Parathyroid adenoma (tissue), 2 donors: ENCODE data around the gene COX6B1.

Experiments used
- H2AFZ ChIP-seq: fragments of 300-600 bp; sonication (generic); one replicate; pipeline ENCODE4 v1.7.0; 2017; ENCODE audit warnings: antibody characterized with exemption, mild to moderate bottlenecking
- H3K27ac ChIP-seq: fragments of 300-600 bp; sonication (generic); one replicate; pipeline ENCODE4 v1.7.0; 2017
- H3K27me3 ChIP-seq: fragments of 300-600 bp; sonication (generic); one replicate; pipeline ENCODE4 v1.7.0; 2017; ENCODE audit warnings: low read length; ENCODE audit not compliant: control insufficient read depth, insufficient read depth
- H3K36me3 ChIP-seq: fragments of 300-600 bp; sonication (generic); one replicate; pipeline ENCODE4 v1.7.0; 2017; ENCODE audit warnings: low read length; ENCODE audit not compliant: control insufficient read depth, insufficient read depth
- H3K4me1 ChIP-seq: fragments of 300-600 bp; sonication (generic); one replicate; pipeline ENCODE4 v1.7.0; 2017; ENCODE audit warnings: control low read depth
- H3K4me2 ChIP-seq: fragments of 300-600 bp; sonication (generic); one replicate; pipeline ENCODE4 v1.7.0; 2017; ENCODE audit warnings: low read length
- H3K4me3 ChIP-seq: fragments of 300-600 bp; sonication (generic); one replicate; pipeline ENCODE4 v1.7.0; 2017; ENCODE audit warnings: low read depth, low read length
- H3K79me2 ChIP-seq: fragments of 300-600 bp; sonication (generic); one replicate; pipeline ENCODE4 v1.7.0; 2017; ENCODE audit warnings: control low read depth
- H3K9ac ChIP-seq: fragments of 300-600 bp; sonication (generic); one replicate; pipeline ENCODE4 v1.7.0; 2017; ENCODE audit warnings: mild to moderate bottlenecking
- H3K9me3 ChIP-seq: fragments of 300-600 bp; sonication (generic); one replicate; pipeline ENCODE4 v1.7.0; 2017; ENCODE audit warnings: low read length; ENCODE audit not compliant: control insufficient read depth
- TF ChIP-seq, protein P1 (sequence below): fragments of 300-600 bp; sonication (generic); IDR thresholded peaks from one replicate; pipeline ENCODE4 v1.7.0; 2017; ENCODE audit warnings: antibody characterized with exemption, mild to moderate bottlenecking
- donor health status: primary hyperparathyroidism.

The COX6B1 gene

DNA sequence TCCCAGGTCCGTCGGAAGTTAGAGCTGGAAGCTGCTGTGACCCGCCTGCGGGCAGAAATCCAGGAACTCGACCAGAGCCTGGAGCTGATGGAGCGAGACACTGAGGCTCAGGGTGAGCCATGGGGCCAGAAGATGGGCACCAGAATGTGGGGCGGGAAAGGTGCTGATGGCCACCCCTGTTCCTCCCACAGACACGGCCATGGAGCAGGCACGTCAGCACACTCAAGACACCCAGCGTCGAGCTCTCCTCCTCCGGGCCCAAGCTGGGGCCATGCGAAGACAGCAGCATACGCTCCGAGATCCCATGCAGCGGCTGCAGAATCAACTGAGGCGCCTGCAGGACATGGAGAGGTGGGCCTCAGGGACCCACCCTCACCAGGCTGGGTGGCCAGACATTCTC lies 33.1 kb upstream of the COX6B1 start:
- Histone ChIP-seq H3K9ac (no peak overlapping the region), H3K4me3 (no peak overlapping the region), H3K4me1 (no peaks in the 10 kb centered on the region), H3K79me2 (no peaks in the 10 kb centered on the region), H3K4me2 (no peak overlapping the region), H2AFZ (no peak overlapping the region), H3K36me3 (no peaks in the 10 kb centered on the region), H3K27ac (no peak overlapping the region), H3K9me3 (no peaks in the 10 kb centered on the region), H3K27me3 (no peaks in the 10 kb centered on the region)
- TF ChIP-seq, protein P1, sequence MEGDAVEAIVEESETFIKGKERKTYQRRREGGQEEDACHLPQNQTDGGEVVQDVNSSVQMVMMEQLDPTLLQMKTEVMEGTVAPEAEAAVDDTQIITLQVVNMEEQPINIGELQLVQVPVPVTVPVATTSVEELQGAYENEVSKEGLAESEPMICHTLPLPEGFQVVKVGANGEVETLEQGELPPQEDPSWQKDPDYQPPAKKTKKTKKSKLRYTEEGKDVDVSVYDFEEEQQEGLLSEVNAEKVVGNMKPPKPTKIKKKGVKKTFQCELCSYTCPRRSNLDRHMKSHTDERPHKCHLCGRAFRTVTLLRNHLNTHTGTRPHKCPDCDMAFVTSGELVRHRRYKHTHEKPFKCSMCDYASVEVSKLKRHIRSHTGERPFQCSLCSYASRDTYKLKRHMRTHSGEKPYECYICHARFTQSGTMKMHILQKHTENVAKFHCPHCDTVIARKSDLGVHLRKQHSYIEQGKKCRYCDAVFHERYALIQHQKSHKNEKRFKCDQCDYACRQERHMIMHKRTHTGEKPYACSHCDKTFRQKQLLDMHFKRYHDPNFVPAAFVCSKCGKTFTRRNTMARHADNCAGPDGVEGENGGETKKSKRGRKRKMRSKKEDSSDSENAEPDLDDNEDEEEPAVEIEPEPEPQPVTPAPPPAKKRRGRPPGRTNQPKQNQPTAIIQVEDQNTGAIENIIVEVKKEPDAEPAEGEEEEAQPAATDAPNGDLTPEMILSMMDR = no peak

DNA sequence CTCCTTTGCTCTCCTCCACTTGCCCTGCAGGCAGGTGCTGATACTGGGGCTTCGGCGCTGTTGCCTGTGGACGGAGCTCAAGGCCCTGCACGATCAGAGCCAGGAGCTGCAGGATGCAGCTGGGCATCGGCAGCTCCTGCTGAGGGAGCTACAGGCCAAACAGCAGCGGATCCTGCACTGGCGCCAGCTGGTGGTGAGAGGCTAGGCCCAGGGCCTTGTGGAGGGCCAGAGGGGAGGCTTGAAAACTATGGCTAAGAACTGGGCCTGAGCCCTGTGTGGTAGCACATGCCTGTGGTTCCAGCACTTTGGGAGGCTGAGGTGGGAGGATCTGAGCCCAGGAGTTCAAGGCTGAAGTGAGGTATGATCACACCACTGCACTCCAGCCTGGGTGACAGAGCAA lies 29.3 kb upstream of the COX6B1 start:
- H3K36me3 ChIP-seq = no peaks in the 10 kb centered on the region
- H3K27ac ChIP-seq = no peak overlapping the region
- no peaks in the 10 kb centered on the region for H3K79me2 ChIP-seq

DNA sequence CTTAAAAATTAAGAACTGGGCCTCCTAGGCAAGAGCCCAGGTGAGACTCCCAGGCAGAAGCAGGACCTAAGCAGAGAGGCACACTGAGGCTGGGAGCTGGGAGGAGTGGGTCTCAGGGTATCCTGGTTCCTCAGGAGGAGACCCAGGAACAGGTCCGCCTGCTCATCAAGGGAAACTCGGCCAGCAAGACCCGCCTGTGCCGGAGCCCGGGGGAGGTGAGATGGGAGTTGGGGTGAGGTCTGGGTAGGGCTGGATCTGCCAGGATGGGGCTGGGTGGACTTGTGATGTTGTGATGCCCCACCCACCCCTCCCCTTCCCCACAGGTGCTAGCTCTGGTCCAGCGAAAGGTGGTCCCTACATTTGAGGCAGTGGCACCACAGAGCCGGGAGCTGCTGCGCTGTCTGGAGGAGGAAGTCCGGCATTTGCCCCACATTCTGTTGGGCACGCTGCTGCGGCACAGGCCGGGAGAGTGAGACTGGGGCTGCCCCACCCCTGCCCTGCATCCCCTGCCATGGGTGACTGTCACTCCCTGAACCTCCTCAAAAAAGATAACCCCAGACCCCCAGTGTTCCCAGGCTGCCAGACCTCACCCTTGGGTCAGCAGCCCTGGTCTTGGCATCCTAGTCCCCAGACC lies 28.7 kb upstream of the COX6B1 start:
- Histone ChIP-seq H3K9me3 (no peaks in the 10 kb centered on the region), H3K9ac (no peak overlapping the region), H3K4me2 (no peak overlapping the region), H3K27ac (no peak overlapping the region), H3K27me3 (no peaks in the 10 kb centered on the region), H3K79me2 (no peaks in the 10 kb centered on the region), H3K36me3 (no peaks in the 10 kb centered on the region), H3K4me1 (no peaks in the 10 kb centered on the region), H2AFZ (no peak overlapping the region), H3K4me3 (no peak overlapping the region)
- TF ChIP-seq, protein P1 = no peak

More for the DNA sequence above, 29.3 kb upstream of the COX6B1 start:
- no peaks in the 10 kb centered on the region for H3K4me1 ChIP-seq
- no peak overlapping the region for H3K4me3 ChIP-seq
- H2AFZ ChIP-seq = no peak overlapping the region
- H3K9ac ChIP-seq = no peak overlapping the region
- TF ChIP-seq, protein P1 = no peak
- H3K4me2 ChIP-seq = no peak overlapping the region
- no peaks in the 10 kb centered on the region for H3K27me3 ChIP-seq
- H3K9me3 ChIP-seq = no peaks in the 10 kb centered on the region

DNA sequence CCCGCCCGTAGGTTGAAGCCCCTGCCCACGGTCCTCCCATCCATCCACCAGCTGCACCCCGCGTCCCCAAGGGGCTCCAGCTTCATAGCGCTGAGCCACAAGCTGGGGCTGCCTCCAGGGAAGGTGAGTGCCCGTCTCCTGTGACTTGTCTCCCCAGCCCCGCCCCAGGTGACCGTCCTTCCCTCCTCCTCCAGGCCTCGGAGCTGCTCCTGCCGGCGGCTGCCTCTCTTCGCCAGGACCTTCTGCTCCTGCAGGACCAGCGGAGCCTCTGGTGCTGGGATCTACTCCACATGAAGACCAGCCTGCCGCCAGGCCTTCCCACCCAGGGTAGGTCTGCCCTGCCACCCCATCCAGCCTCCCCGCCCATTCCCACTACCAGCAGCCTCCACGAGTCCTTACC lies 28.1 kb upstream of the COX6B1 start:
- TF ChIP-seq, protein P1 = no peak
- no peaks in the 10 kb centered on the region for H3K36me3 ChIP-seq
- H3K9me3 ChIP-seq = no peaks in the 10 kb centered on the region

DNA sequence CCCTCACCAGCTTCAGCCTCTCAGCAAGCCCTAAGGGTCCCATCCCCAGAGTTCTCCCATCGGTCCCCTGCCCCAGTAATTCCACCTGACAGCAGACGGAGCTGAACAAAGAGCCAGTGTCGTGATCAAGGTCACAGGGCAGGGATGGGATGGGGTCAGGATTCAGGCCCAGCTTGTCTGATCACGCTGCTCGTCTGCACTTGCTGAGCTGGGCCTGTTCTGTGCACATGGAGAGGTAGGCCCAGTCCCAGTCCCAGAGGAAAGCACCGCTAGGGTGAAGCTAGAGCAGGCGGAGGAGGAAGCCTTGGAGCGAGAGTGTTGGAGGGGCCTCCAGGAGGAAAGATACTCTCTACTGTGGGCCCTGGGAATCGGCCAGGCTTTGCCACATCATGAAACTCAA lies 26.4 kb upstream of the COX6B1 start:
- Histone ChIP-seq H3K4me1 (no peaks in the 10 kb centered on the region), H3K9ac (no peak overlapping the region), H3K79me2 (no peaks in the 10 kb centered on the region), H3K4me2 (no peak overlapping the region), H3K27me3 (no peaks in the 10 kb centered on the region), H3K9me3 (no peaks in the 10 kb centered on the region), H3K4me3 (no peak overlapping the region), H3K36me3 (no peaks in the 10 kb centered on the region), H3K27ac (no peak overlapping the region), H2AFZ (no peak overlapping the region)
- TF ChIP-seq, protein P1 = no peak

More for the DNA sequence above, 28.1 kb upstream of the COX6B1 start:
- Histone ChIP-seq H3K4me2 (no peak overlapping the region), H3K4me3 (no peak overlapping the region), H3K27ac (no peak overlapping the region), H2AFZ (no peak overlapping the region), H3K27me3 (no peaks in the 10 kb centered on the region), H3K79me2 (no peaks in the 10 kb centered on the region), H3K4me1 (no peaks in the 10 kb centered on the region), H3K9ac (no peak overlapping the region)
